Small intestine (tissue), 16 donors: ENCODE measurements around the gene COL4A2. TPM values are rescaled to one million over a fixed set of nuclear protein-coding genes. Genes with fewer than 3 reads are reported as not detected.
A peak's percentile ranks its signal among the peaks of the same experiment; 100 is the strongest.

ENCODE experiments used
- DNase-seq, 2 donors: peaks; one replicate each; pipeline versions ENCODE4 v3.0.0 to v3.0.0-alpha.2; 2013
- FAIRE-seq: peaks from 2 replicates; lab custom pipeline; 2012; peaks lifted over from hg19 to GRCh38; lab: Jason Lieb, UNC
- H3K27ac ChIP-seq, 3 donors: one replicate each; pipeline ENCODE4 v1.5.1; 2013; ENCODE audit warnings: low read length in 2 of 3, mild to moderate bottlenecking in 2 of 3, control low read depth in 1 of 3, inconsistent platforms in 1 of 3, low read depth in 1 of 3, moderate library complexity in 1 of 3
- H3K27me3 ChIP-seq, 3 donors: one replicate each; pipeline ENCODE4 v1.6.1; 2013; ENCODE audit warnings: low read length in 3 of 3, inconsistent platforms in 1 of 3; ENCODE audit not compliant: control insufficient read depth in 3 of 3, insufficient read depth in 3 of 3
- H3K36me3 ChIP-seq, 3 donors: one replicate each; pipeline ENCODE4 v1.6.1; 2013; ENCODE audit warnings: low read length in 3 of 3, inconsistent platforms in 1 of 3, low read depth in 1 of 3, mild to moderate bottlenecking in 1 of 3, moderate library complexity in 1 of 3; ENCODE audit not compliant: control insufficient read depth in 3 of 3, insufficient read depth in 2 of 3
- H3K4me1 ChIP-seq, 3 donors: one replicate each; pipeline ENCODE4 v1.6.1; 2013; ENCODE audit warnings: low read length in 2 of 3, inconsistent platforms in 1 of 3, low read depth in 1 of 3, mild to moderate bottlenecking in 1 of 3, moderate library complexity in 1 of 3; ENCODE audit not compliant: control insufficient read depth in 3 of 3, insufficient read depth in 2 of 3
- H3K4me3 ChIP-seq, 3 donors: one replicate each; pipeline ENCODE4 v1.5.1; 2013; ENCODE audit warnings: low read length in 3 of 3, control low read depth in 1 of 3, inconsistent platforms in 1 of 3, low read depth in 1 of 3, mild to moderate bottlenecking in 1 of 3, moderate library complexity in 1 of 3
- H3K9me3 ChIP-seq, 2 donors: one replicate each; pipeline ENCODE4 v1.6.1; 2013; ENCODE audit warnings: low read depth in 1 of 2, low read length in 1 of 2; ENCODE audit not compliant: control insufficient read depth in 2 of 2, insufficient read depth in 1 of 2
- WGBS, 3 donors: extraction: QIAGEN DNeasy Blood & Tissue Kit; methylation state at CpG; one replicate each; pipeline ENCODE4 v1.1.7; 2013; 5-methylcytosine and 5-hydroxymethylcytosine counted together
- long read RNA-seq, 10 donors: transcript quantifications; one replicate each; lab custom pipeline, GENCODE V29; 2026
- polyA plus RNA-seq, 4 donors: library from polyadenylated mRNA; stranded (reverse) in 3 of 4; unstranded in 1 of 4; fragments of 200-250 nt in 3 of 4; fragments of 120-200 nt in 1 of 4; gene quantifications; one replicate each; pipeline versions ENCODE4 v1.2.1 to v1.2.3, GENCODE V29; 2013
- donor health status: healthy with polysubstance abuse.
- donor health status: control.
- donor health status: control.
- donor health status: Bipolar disorder and iron deficiency.
- donor health status: healthy.

COL4A2 gene
- 100 to 1,000 TPM in 1 of 4 donors, 10 to 100 TPM in 3; 42.3 to 120 (median 64.6) TPM for polyA plus RNA-seq
- long read RNA-seq, donor 1 = 0 reads
- long read RNA-seq, donor 2, transcript COL4A2-212 (1 exons, 1,663 nt) = major isoform, 16 of 18 reads
- long read RNA-seq, donor 2, partial matches to known transcripts = 0 of 18 reads
- long read RNA-seq, donor 2, other reads (novel, unspliced or antisense) = 0 of 18 reads
- long read RNA-seq, donor 3, full-length matches to known transcripts = 77 of 100 reads
- long read RNA-seq, donor 3, partial matches to known transcripts = 23 of 100 reads
- long read RNA-seq, donor 3, other reads (novel, unspliced or antisense) = 0 of 100 reads
- long read RNA-seq, donor 4, partial matches to known transcripts = 0 of 3 reads
- long read RNA-seq, donor 4, other reads (novel, unspliced or antisense) = 0 of 3 reads
- long read RNA-seq, donor 5, full-length matches to known transcripts = 29 of 29 reads
- long read RNA-seq, donor 5, partial matches to known transcripts = 0 of 29 reads
- long read RNA-seq, donor 5, other reads (novel, unspliced or antisense) = 0 of 29 reads
- long read RNA-seq, donor 6, full-length matches to known transcripts = 38 of 59 reads
- long read RNA-seq, donor 6, partial matches to known transcripts = 21 of 59 reads
- long read RNA-seq, donor 6, other reads (novel, unspliced or antisense) = 0 of 59 reads
- long read RNA-seq, donor 7 = 0 reads
- long read RNA-seq, donor 8, transcript COL4A2-212 (1 exons, 1,663 nt) = major isoform, 13 of 15 reads
- long read RNA-seq, donor 8, partial matches to known transcripts = 0 of 15 reads
- long read RNA-seq, donor 8, other reads (novel, unspliced or antisense) = 0 of 15 reads
- long read RNA-seq, donor 9, full-length matches to known transcripts = 7 of 7 reads
- long read RNA-seq, donor 9, partial matches to known transcripts = 0 of 7 reads
- long read RNA-seq, donor 9, other reads (novel, unspliced or antisense) = 0 of 7 reads
- long read RNA-seq, donor 10, full-length matches to known transcripts = 61 of 97 reads
- long read RNA-seq, donor 10, partial matches to known transcripts = 36 of 97 reads
- long read RNA-seq, donor 10, other reads (novel, unspliced or antisense) = 0 of 97 reads

GRCh38 chr13:110306960-110307766 is at the start of gene COL4A2, which contains the start of gene COL4A1:
Gene COL4A2 (plus strand): TSS chr13:110307284. CDS start chr13:110307904, 620 bp downstream.
Gene COL4A1 (minus strand): TSS chr13:110307157. CDS start chr13:110307027, 130 bp downstream.
- 2 to 6% (median 6%) methylated on average over 34 to 96 of the region's 96 CpGs for WGBS, 3 donors
- H3K4me1 ChIP-seq = peaks cover 0 to 29% (median 4%) of the 10 kb centered on the region in 3 donors
- H3K4me3 ChIP-seq = peak within 1 kb of the TSS; percentile 42 to 79 (median 69)
- H3K9me3 ChIP-seq = no peaks in the 10 kb centered on the region
- H3K27me3 ChIP-seq = peaks cover 5 to 11% (median 8%) of the 10 kb centered on the region in 3 donors
- DNase-seq (peak in 1 of 2 donors; percentile 81), FAIRE-seq (no peak)
- peaks cover 0 to 28% (median 0%) of the 10 kb centered on the region in 3 donors for H3K36me3 ChIP-seq
- peak within 1 kb of the TSS; percentile 30 to 94 (median 72) for H3K27ac ChIP-seq

GRCh38 chr13:110257408-110257807 is 49.7 kb upstream of the COL4A2 start:
- DNase-seq (no peak), FAIRE-seq (no peak)
- Histone ChIP-seq H3K9me3 (no peaks in the 10 kb centered on the region), H3K4me1 (peaks cover 0 to 9% (median 0%) of the 10 kb centered on the region in 3 donors), H3K36me3 (no peaks in the 10 kb centered on the region), H3K27me3 (no peaks in the 10 kb centered on the region), H3K4me3 (no peak overlapping the region), H3K27ac (no peak overlapping the region)
- WGBS, 3 donors = 77 to 93% (median 78%) methylated on average over 3 of the region's 3 CpGs

- WGBS, 3 donors = 73 to 90% (median 87%) methylated on average over 12 of the region's 12 CpGs
- Histone ChIP-seq H3K4me3 (no peak overlapping the region), H3K27me3 (no peaks in the 10 kb centered on the region), H3K27ac (peak overlapping the region in 1 of 3 donors; percentile 39), H3K36me3 (no peaks in the 10 kb centered on the region), H3K9me3 (no peaks in the 10 kb centered on the region), H3K4me1 (peaks cover 3 to 25% (median 7%) of the 10 kb centered on the region in 3 donors)
- FAIRE-seq = no peak
- DNase-seq = no peak
Measured at GRCh38 chr13:110258876-110259631, 48.0 kb upstream of the COL4A2 start.

- Histone ChIP-seq H3K27me3 (no peaks in the 10 kb centered on the region), H3K36me3 (no peaks in the 10 kb centered on the region), H3K4me3 (no peak overlapping the region), H3K4me1 (peaks cover 3 to 29% (median 7%) of the 10 kb centered on the region in 3 donors), H3K27ac (peak overlapping the region in 1 of 3 donors; percentile 39), H3K9me3 (no peaks in the 10 kb centered on the region)
- 64 to 84% (median 76%) methylated on average over 6 of the region's 6 CpGs for WGBS, 3 donors
- no peak for FAIRE-seq
- no peak for DNase-seq
Measured at GRCh38 chr13:110259651-110260050, 47.4 kb upstream of the COL4A2 start.

GRCh38 chr13:110261166-110262081 is 45.7 kb upstream of the COL4A2 start:
- DNase-seq = no peak
- H3K4me3 ChIP-seq = no peak overlapping the region
- 77 to 92% (median 86%) methylated on average over 19 of the region's 19 CpGs for WGBS, 3 donors
- H3K9me3 ChIP-seq = no peaks in the 10 kb centered on the region
- FAIRE-seq = no peak
- H3K36me3 ChIP-seq = peaks cover 0 to 8% (median 0%) of the 10 kb centered on the region in 3 donors
- peak overlapping the region in 2 of 3 donors; percentile 22 to 41 for H3K27ac ChIP-seq
- H3K4me1 ChIP-seq = peaks cover 3 to 29% (median 7%) of the 10 kb centered on the region in 3 donors
- no peaks in the 10 kb centered on the region for H3K27me3 ChIP-seq

GRCh38 chr13:110262082-110262436 is 45.0 kb upstream of the COL4A2 start:
- peak overlapping the region in 2 of 3 donors; percentile 22 to 41 for H3K27ac ChIP-seq
- 72 to 86% (median 73%) methylated on average over 11 of the region's 11 CpGs for WGBS, 3 donors

More at GRCh38 chr13:110262082-110262436, 45.0 kb upstream of the COL4A2 start:
- FAIRE-seq (no peak), DNase-seq (no peak)
- peaks cover 3 to 29% (median 7%) of the 10 kb centered on the region in 3 donors for H3K4me1 ChIP-seq
- H3K9me3 ChIP-seq = no peaks in the 10 kb centered on the region
- no peak overlapping the region for H3K4me3 ChIP-seq
- no peaks in the 10 kb centered on the region for H3K27me3 ChIP-seq
- peaks cover 0 to 8% (median 0%) of the 10 kb centered on the region in 3 donors for H3K36me3 ChIP-seq
